Psoas muscle (tissue), 8 donors: Measurements from ENCODE around the gene PTPN22. TPM values are rescaled to one million over a fixed set of nuclear protein-coding genes. Genes with fewer than 3 reads are reported as not detected.

Source experiments
- ATAC-seq, 4 donors: fragments of 200-7000 bp; cut with Tn5 transposase; one replicate each; pipeline ENCODE4 v1.9.1; 2020; ENCODE audit warnings: moderate library complexity in 3 of 4, mild to moderate bottlenecking in 2 of 4
- DNase-seq, 2 donors: peaks; one replicate each; pipeline ENCODE4 v3.0.0-alpha.2; 2020
- H3K27ac ChIP-seq: fragments of 200-600 bp; one replicate; pipeline ENCODE4 v1.8.0; 2022
- H3K27me3 ChIP-seq, 3 donors: fragments of 200-600 bp in 1 of 3; one replicate each; pipeline versions ENCODE4 v1.6.1 to v1.8.0; 2013 to 2022; ENCODE audit warnings: low read length in 2 of 3, mild to moderate bottlenecking in 2 of 3, moderate library complexity in 1 of 3; ENCODE audit not compliant: insufficient read depth in 3 of 3
- H3K36me3 ChIP-seq, 2 donors: fragments of 200-600 bp in 1 of 2; one replicate each; pipeline versions ENCODE4 v1.6.1 to v1.8.0; 2013 to 2022; ENCODE audit warnings: low read depth in 1 of 2, mild to moderate bottlenecking in 1 of 2, moderate library complexity in 1 of 2; ENCODE audit not compliant: insufficient read depth in 1 of 2
- H3K4me1 ChIP-seq: fragments of 200-600 bp; one replicate; pipeline ENCODE4 v1.8.0; 2022
- H3K4me3 ChIP-seq: fragments of 200-600 bp; one replicate; pipeline ENCODE4 v1.8.0; 2022; ENCODE audit warnings: mild to moderate bottlenecking
- H3K9me3 ChIP-seq: fragments of 200-600 bp; one replicate; pipeline ENCODE4 v1.8.0; 2022
- CTCF ChIP-seq: fragments of 200-600 bp; IDR thresholded peaks from one replicate; pipeline ENCODE4 v1.8.0; 2022; ENCODE audit warnings: antibody characterized with exemption
- WGBS, 3 donors: extraction: QIAGEN DNeasy Blood & Tissue Kit; methylation state at CpG; one replicate each; pipeline versions ENCODE4 v1.1.6 to v1.1.7; 2013; 5-methylcytosine and 5-hydroxymethylcytosine counted together
- intact Hi-C, 2 donors: fragments of 100-400 bp; cut with DNase I; formaldehyde crosslinking; loops; one replicate each; pipeline versions ENCODE4 v1.11.0 to v1.14.2; 2022
- polyA plus RNA-seq, 3 donors: library from polyadenylated mRNA; stranded (reverse); fragments of 200-250 nt; gene quantifications; one replicate each; pipeline ENCODE4 v1.2.3, GENCODE V29; 2013
- total RNA-seq, 4 donors: library from RNA; stranded (reverse); fragmentation: NEBNext Ultra II Directional in 2 of 4; extraction: Animal tissue kit (Norgen Biotek cat#: 25700) in 2 of 4; gene quantifications; one replicate each; pipeline versions ENCODE4 v1.2.1 to v1.2.4, GENCODE V29; 2021 to 2023
- donor health status: healthy with polysubstance abuse.
- donor health status: DM: no; HTN: no; CAD: no; lungs with moderate emphysema.
- donor health status: Bipolar disorder and iron deficiency.
- donor health status: healthy.
- donor health status: DM: yes; HTN: yes; CAD: no.
- donor health status: DM: no; HTN: no; CAD: no.
- donor health status: DM: no; HTN: no; CAD: no.
- donor health status: DM: yes; HTN: yes; CAD: no.

The PTPN22 gene
- total and polyA plus RNA-seq, 7 donors = 0.10 to 0.71 (median 0.39) TPM

- intact Hi-C loops = no loop called here
- peak in 1 of 4 donors; percentile 37 for ATAC-seq
- no peaks in the 10 kb centered on the region for H3K27me3 ChIP-seq
- no peak overlapping the region for H3K4me3 ChIP-seq
- DNase-seq = no peak
- peaks cover 0 to 24% of the 10 kb centered on the region in 2 donors for H3K36me3 ChIP-seq
- WGBS, 3 donors = 94 to 98% (median 96%) methylated on average over 9 of the region's 9 CpGs
- no peak overlapping the region for H3K27ac ChIP-seq
- peaks cover 25% of the 10 kb centered on the region for H3K4me1 ChIP-seq
- no peaks in the 10 kb centered on the region for H3K9me3 ChIP-seq
- no peak for TF ChIP-seq CTCF
Observed at GRCh38 chr1:113793878-113794834, 77.4 kb downstream of the PTPN22 start.

GRCh38 chr1:113792986-113793385 is 78.5 kb downstream of the PTPN22 start:
- TF ChIP-seq CTCF = no peak
- H3K4me3 ChIP-seq = no peak overlapping the region
- intact Hi-C loops = no loop called here
- H3K36me3 ChIP-seq = peaks cover 0 to 24% of the 10 kb centered on the region in 2 donors
- DNase-seq = no peak
- H3K27me3 ChIP-seq = no peaks in the 10 kb centered on the region
- no peak overlapping the region for H3K27ac ChIP-seq
- 91 to 93% (median 93%) methylated on average over 1 of the region's 1 CpG for WGBS, 3 donors
- H3K4me1 ChIP-seq = peaks cover 26% of the 10 kb centered on the region
- ATAC-seq = peak in 1 of 4 donors; percentile 28
- no peaks in the 10 kb centered on the region for H3K9me3 ChIP-seq

GRCh38 chr1:113792471-113792870 is 79.0 kb downstream of the PTPN22 start:
- peaks cover 0 to 21% of the 10 kb centered on the region in 2 donors for H3K36me3 ChIP-seq
- TF ChIP-seq CTCF = no peak
- intact Hi-C loops = no loop called here
- H3K27ac ChIP-seq = no peak overlapping the region
- DNase-seq (no peak), ATAC-seq (peak in 3 of 4 donors; percentile 19 to 32 (median 28))
- peaks cover 25% of the 10 kb centered on the region for H3K4me1 ChIP-seq
- 69 to 89% (median 72%) methylated on average over 5 of the region's 5 CpGs for WGBS, 3 donors
- no peaks in the 10 kb centered on the region for H3K9me3 ChIP-seq
- no peak overlapping the region for H3K4me3 ChIP-seq
- H3K27me3 ChIP-seq = no peaks in the 10 kb centered on the region

- WGBS, 3 donors = 90 to 96% (median 95%) methylated on average over 3 of the region's 3 CpGs
- intact Hi-C loops = no loop called here
- ATAC-seq (no peak), DNase-seq (no peak)
- Histone ChIP-seq H3K4me1 (peaks cover 56% of the 10 kb centered on the region), H3K36me3 (no peaks in the 10 kb centered on the region), H3K27me3 (no peaks in the 10 kb centered on the region), H3K4me3 (no peak overlapping the region), H3K27ac (no peak overlapping the region), H3K9me3 (no peaks in the 10 kb centered on the region)
- no peak for TF ChIP-seq CTCF
Observed at GRCh38 chr1:113788802-113789201, 82.7 kb downstream of the PTPN22 start.
